NCI-H2196 treated with DMSO at 0.1 percent for 48 hours (cell line): ENCODE results near the gene PXYLP1.

ENCODE experiments used
- DNase-seq: peaks from one replicate; lab custom pipeline; 2025; ENCODE audit not compliant: unreplicated experiment; lab: John Stamatoyannopoulos, UW

Gene PXYLP1

GRCh38 chr3:141342386-141342785 is 110.8 kb downstream of the PXYLP1 start:
- no peak for DNase-seq

DNA sequence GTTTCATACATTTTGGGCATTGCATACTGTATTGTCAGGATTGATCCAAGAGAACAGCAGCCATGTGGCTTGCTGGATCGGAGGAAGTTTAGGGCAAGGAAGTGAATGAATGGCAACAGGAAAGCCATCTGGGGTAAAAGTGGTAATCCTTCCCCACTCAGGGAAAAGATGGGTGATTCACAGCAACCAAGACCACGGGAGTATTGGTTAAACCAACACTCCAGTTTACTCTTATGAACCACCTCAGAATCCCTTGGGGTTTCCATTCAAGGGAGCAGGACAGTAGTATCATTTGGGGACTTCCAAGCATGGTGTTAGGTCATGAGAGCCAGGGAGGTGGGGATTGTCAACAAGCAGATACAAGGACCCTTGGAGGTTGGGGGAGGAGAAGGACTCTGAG is 111.5 kb downstream of the PXYLP1 start:
- DNase-seq = no peak

DNA sequence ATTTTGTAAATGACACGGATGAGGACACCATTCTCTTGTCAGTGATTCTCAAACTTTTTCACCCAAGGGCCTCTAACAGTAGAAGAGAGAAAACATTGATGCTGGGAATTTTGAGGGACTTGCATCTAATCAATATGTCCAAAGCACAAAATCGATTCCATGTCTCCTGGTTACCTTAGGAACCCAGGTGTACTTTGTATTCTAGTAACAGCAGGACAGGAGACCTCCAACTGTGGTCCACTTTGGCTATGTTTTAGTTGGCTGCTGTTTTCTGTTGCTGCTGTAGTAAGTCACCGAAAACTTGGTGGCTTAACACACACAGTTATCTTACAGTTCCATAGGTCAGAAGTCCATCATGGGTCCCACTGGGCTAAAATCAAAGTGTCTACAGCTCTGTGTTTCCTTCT is 112.2 kb downstream of the PXYLP1 start:
- no peak for DNase-seq
